HK-2 (cell line): ENCODE results near the gene TXNDC17.
"Not testable (repeated sequence)": the region's sequence is repeated elsewhere in the genome, so short reads cannot be mapped to it uniquely, and the experiment has no call there.

ENCODE experiments used
- DNase-seq: peaks from one replicate; pipeline ENCODE4 v3.0.0-alpha.2; 2018; ENCODE audit not compliant: unreplicated experiment

The TXNDC17 gene

DNA sequence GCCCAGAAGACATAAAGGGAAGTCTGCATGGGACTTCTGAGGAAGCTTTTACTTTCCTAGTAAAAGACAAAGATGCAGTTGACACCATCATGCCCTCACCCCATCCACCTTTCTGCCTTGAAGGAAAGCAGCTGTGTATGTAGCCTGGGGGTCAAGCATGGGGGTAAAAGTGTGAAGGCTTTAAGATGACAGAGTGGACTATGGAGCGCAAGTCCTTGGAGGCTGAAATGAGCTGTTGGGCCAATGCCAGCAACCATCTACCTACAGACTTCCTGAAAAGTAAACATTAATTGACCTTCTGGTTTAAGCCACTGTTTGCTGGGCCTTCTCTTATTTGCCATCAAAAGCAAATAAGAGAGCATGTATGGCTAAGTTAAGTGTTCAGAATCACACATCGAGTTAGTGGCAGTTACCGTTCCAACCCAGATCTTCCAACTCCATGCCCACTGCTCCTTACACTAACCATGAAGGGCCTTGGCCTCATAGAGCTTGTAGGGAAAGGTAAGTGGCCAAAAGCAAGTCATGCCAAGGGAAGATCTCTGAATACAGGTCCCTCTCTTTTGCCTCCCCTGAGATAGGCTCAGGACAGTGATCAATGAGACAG is 42.3 kb downstream of the TXNDC17 start:
- DNase-seq, result no peak

DNA sequence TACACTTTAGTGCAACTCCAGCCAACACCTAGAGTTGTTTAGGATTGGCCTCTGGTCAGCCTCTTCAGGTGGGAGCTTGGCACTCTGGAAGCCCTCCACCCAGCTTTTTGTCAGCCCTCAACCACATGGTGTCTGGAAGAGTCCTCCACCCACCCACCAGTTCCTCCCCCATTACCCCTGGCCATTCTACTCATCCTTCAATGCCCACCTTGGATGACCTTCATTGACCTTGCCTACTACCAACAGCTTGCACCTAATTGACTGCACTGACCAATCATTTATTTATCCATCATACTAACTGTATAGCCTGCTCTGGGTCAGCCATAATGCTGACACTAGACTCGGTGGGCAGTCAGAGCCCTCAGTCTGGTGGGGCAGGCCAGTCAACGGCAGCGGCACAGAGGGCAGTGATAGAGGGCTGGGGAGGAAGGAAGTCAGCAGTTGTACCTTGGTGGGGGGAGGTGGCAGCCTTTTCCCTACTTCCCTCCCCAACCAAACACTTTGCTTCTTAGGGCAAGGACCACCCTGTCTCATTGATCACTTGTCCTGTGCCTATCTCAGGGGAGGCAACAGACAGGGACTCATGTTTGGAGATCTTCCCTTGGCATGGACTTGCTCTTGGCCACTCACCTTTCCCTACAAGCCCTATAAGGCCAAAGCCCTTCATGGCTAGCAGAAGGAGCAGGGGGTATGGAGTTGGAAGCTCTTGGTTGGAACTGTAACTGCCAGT is 43.0 kb downstream of the TXNDC17 start:
- DNase-seq, result no peak

DNA sequence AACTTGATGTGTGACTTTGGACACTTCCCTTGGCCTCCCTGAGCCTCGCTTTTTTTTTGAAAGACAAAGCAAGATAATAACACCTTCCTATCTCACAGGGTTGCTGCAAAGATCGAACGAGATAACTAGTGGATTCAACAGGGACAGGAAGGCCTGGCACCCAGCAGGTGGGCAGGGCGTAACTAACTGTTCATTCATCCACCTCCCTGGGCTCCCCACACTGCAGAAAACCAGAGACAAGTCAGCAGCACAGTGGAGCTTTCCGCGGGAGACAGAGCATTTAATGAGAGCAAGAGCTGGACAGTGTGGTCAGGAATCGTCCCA is 43.6 kb downstream of the TXNDC17 start:
- DNase-seq, result no peak

DNA sequence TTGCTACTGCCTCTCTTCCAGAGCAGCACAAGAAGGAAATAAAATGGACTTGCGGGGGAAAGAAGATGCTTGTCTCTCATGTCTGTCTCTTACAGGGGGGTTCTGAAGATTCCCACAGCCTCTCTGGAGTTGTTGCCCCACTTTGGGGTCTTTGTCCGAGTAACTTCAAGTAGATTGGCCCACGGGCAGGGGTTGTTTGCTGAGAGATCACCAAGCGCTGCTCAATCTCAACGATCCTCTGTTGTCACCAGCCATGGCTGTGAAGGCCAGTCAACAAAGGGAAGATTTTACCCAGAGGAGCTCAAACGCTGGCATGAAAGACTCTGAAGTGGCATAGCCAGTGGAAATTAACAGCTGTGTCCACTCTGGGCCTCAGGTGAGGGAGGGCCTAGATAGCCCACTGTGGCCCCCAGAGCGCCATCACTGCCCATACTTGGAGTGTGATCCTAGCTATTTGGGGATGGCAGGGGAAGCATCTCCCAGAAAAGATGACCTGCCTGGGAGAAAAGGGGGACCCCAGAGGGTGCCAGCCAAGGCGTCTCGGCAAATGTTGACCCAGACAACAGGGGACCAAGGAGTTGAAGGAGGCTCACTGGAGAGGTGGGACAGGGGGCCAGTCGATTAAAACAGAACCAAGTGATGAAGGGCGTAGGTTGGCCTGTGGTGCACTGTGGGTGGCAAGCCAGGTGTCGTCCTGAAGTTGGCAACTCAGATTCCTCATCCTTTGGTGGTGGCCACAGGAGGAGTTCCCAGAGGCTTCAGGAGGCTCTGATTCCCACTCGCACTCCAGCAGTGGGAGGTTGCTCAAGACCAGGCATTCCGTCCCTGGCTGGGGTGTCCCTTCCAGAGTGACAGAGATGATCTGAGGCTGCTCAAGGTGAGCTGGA is 44.3 kb downstream of the TXNDC17 start:
- no peak for DNase-seq

DNA sequence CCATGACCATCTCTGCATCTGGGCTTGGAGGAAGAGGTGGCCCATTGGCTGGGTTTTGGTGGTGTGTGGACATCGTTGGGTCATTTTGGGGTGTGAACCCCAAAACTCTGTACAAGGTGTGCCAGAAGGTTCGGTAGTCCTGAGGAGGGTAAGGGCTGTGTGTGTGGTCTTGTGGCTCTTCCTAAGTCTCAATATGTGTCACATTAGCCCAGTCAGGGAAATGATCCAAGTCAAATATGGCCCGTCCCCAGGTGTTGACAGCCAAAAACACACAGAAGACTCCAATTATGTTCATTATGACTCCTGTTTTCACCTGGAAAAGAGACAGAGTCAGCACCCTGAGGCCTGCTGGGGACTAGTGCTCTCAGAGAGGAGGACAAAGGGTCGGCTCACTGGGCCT is 45.2 kb downstream of the TXNDC17 start:
- DNase-seq, result no peak

DNA sequence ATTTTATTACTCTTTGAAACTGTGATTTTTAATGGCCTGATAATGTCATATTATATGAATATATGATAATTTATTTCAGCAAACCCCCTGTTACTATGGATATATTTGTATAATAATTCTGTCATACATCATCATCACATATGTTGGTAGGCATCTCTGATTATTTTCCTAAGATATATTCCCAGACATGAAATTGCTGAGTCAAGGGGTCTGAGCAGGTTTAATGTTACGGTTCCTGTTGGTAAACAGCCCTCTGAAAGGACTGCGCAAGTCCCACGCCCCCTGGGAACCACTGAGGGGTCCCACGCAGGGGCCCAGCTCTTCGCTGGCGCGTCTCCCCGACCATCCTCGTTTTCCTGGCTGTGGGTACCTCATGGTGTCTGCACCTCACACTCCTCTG is 48.1 kb downstream of the TXNDC17 start:
- DNase-seq, result no peak

DNA sequence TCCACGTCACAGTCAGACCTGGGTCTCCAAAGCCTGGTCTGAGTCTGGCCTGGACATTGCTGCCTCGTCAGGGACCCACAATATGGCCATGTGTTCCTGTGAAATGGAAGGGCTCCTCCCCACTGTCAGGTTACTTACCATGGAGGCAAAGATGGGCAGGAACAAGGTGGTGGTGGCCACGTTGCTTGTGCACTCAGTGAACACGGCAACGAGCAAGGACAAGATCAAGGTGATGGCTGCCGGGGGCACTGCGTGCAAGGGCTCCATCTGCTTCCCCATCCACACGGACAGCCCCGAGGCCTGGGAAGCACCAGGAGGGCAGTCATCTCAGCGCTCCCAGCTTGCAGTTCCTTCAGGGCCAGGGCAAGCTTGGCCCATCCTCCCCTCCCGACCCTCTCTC is 49.8 kb downstream of the TXNDC17 start:
- no peak for DNase-seq

DNA sequence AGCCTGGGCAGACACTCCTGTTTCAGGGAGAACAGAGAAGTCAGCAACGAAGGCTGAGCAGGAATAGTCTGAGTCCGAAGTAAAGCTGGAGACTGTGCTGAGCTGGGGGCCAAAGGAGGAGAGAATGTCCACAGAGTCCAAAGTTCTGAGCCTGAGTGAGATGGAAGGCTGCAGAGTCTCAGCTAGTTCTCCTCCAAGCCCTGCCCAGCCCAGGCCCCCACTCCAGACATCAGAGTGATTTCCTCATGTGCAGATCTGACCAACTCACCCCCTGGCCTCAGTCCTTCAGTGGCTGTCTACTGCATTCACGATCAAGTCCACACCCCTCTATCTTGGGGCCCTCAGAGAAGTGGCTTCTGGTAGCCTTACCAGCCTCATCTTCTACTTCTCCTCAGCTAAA is 50.7 kb downstream of the TXNDC17 start:
- DNase-seq, result no peak

DNA sequence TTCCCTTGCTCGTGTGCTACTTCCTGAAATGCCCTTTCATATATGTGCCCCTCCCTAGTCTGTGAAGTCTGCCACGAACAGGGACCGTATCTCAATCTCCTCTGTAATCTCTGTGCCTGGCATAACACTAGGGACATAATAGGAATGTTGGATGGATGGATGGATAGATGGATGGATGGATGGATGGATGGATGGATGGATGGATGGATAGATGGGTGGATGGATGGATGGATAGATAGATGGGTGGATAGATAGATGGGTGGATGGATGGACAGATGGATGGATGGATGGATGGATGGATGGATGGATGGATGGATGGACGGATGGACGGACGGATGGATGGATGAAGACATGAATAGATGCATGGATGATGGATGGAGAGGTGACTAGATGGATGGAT is 51.1 kb downstream of the TXNDC17 start:
- DNase-seq, result not testable (repeated sequence)
